OCI-LY7 (cell line): Measurements from ENCODE around the gene UEVLD. TPM values are rescaled to one million over a fixed set of nuclear protein-coding genes. Genes with fewer than 3 reads are reported as not detected.
A peak's percentile ranks its signal among the peaks of the same experiment; 100 is the strongest.

ENCODE experiments used
- Bru-seq: library from RNA; stranded (reverse); fragments of 400-500 nt; gene quantifications from one replicate; lab custom pipeline; 2021; lab: Mats Ljungman, UMichigan
- BruChase-seq, 2 experiments: library from RNA; stranded (reverse); fragments of 400-500 nt; gene quantifications; one replicate each; lab custom pipeline; 2021; lab: Mats Ljungman, UMichigan
- BruUV-seq: library from RNA; stranded (reverse); fragments of 400-500 nt; replicated peaks from 2 replicates; lab custom pipeline; 2021; lab: Mats Ljungman, UMichigan
- CTCF ChIA-PET: fragments of 300-600 bp; sonication (Branson Sonifier 250); formaldehyde crosslinking; loops from one replicate; lab custom pipeline; 2022; ENCODE audit warnings: antibody characterized with exemption; ENCODE audit not compliant: unreplicated experiment; lab: Charles Lee
- POLR2A ChIA-PET: fragments of 300-600 bp; sonication (Branson Sonifier 250); formaldehyde crosslinking; loops from one replicate; lab custom pipeline; 2022; ENCODE audit warnings: antibody characterized with exemption; lab: Charles Lee
- DNase-seq: peaks from one replicate; pipeline ENCODE4 v3.0.0-alpha.2; 2015; ENCODE audit warnings: low spot score
- H2AFZ ChIP-seq: fragments of 200-600 bp; sonication (generic), shearing (Covaris generic); 2 replicates; pipeline ENCODE4 v1.6.1; 2014; ENCODE audit warnings: mild to moderate bottlenecking, antibody characterized with exemption, low read length, moderate library complexity
- H3K27ac ChIP-seq: fragments of 200-600 bp; sonication (generic); 2 replicates; pipeline ENCODE4 v1.5.1; 2014; ENCODE audit warnings: mixed run types, low read depth, mild to moderate bottlenecking, moderate library complexity, low read length, inconsistent platforms; ENCODE audit not compliant: poor library complexity, severe bottlenecking
- H3K36me3 ChIP-seq: fragments of 200-600 bp; sonication (generic); 2 replicates; pipeline ENCODE4 v1.6.1; 2014; ENCODE audit warnings: mild to moderate bottlenecking, antibody characterized with exemption, low read length, moderate library complexity, mixed read lengths; ENCODE audit not compliant: insufficient read depth
- H3K4me1 ChIP-seq: fragments of 200-600 bp; sonication (generic); 2 replicates; pipeline ENCODE4 v1.5.1; 2014; ENCODE audit warnings: mild to moderate bottlenecking, low read length; ENCODE audit not compliant: insufficient read depth, poor library complexity, severe bottlenecking
- H3K4me2 ChIP-seq: fragments of 200-600 bp; sonication (generic); 2 replicates; pipeline ENCODE4 v1.6.1; 2014; ENCODE audit warnings: mild to moderate bottlenecking, low read length
- H3K4me3 ChIP-seq: fragments of 200-600 bp; sonication (generic); 2 replicates; pipeline ENCODE4 v1.5.1; 2014; ENCODE audit warnings: mild to moderate bottlenecking, low read depth, low read length; ENCODE audit not compliant: poor library complexity, severe bottlenecking
- H3K79me2 ChIP-seq: fragments of 200-600 bp; sonication (generic); 2 replicates; pipeline ENCODE4 v1.6.1; 2016; ENCODE audit warnings: low read depth, mild to moderate bottlenecking, low read length, moderate library complexity, mixed read lengths; ENCODE audit not compliant: insufficient read depth
- H3K9me2 ChIP-seq: fragments of 200-600 bp; sonication (generic); 2 replicates; pipeline ENCODE4 v1.6.1; 2016; ENCODE audit warnings: mild to moderate bottlenecking, low read length, mixed read lengths; ENCODE audit not compliant: insufficient read depth
- H3K9me3 ChIP-seq: fragments of 200-600 bp; sonication (generic); 2 replicates; pipeline ENCODE4 v1.6.1; 2014; ENCODE audit warnings: mild to moderate bottlenecking, mixed run types, low read length, mixed read lengths
- H4K20me1 ChIP-seq: fragments of 200-600 bp; sonication (generic); 2 replicates; pipeline ENCODE4 v1.6.1; 2014; ENCODE audit warnings: mild to moderate bottlenecking, antibody characterized with exemption, low read length, moderate library complexity, mixed read lengths; ENCODE audit not compliant: insufficient read depth
- EZH2phosphoT487 ChIP-seq: fragments of 200-600 bp; sonication (generic); IDR thresholded peaks from 2 replicates; pipeline ENCODE4 v1.6.1; 2018; ENCODE audit warnings: low read depth, borderline replicate concordance, mild to moderate bottlenecking, mixed run types, antibody characterized with exemption, low read length, moderate library complexity, mixed read lengths
- intact Hi-C: fragments of 100-400 bp; cut with micrococcal nuclease; formaldehyde crosslinking; loops from one replicate; pipeline ENCODE4 v1.10.0; 2022; ENCODE audit not compliant: unreplicated experiment
- long read RNA-seq: library from polyadenylated mRNA; stranded (forward); transcript quantifications from one replicate; pipeline ENCODE4 v2.0.0, GENCODE V29; 2022
- total RNA-seq, 2 experiments: library from RNA; depleted of rRNA in 1 of 2; stranded (reverse); fragments of >200 nt in 1 of 2; shearing (Covaris generic) in 1 of 2; gene quantifications; 2 replicates each; pipeline ENCODE4 v1.2.3, GENCODE V29; 2014 to 2022
- TF ChIP-seq, protein P1 (sequence below): fragments of 200-600 bp; sonication (generic); conservative IDR thresholded peaks from 2 replicates; pipeline ENCODE4 v1.5.1; 2014; ENCODE audit warnings: mild to moderate bottlenecking, antibody characterized with exemption, low read length, moderate library complexity, mixed read lengths

The UEVLD gene
- total RNA-seq (2014; rRNA removed; shearing (Covaris generic)): 1.3 and 1.5 TPM in 2 replicates
- 3.5 and 4.7 TPM in 2 replicates for total RNA-seq (2022)
- percentile 44 among the genes with signal in this experiment for Bru-seq, nascent RNA
- BruChase-seq, experiment 1, labeled RNA remaining after a 6-hour chase: percentile 40 among the genes with signal in this experiment
- BruChase-seq, experiment 2, labeled RNA remaining after a 2-hour chase: percentile 44 among the genes with signal in this experiment
- long read RNA-seq, full-length matches to known transcripts: 3 of 8 reads
- long read RNA-seq, partial matches to known transcripts: 0 of 8 reads
- long read RNA-seq, other reads (novel, unspliced or antisense): 5 of 8 reads

DNA sequence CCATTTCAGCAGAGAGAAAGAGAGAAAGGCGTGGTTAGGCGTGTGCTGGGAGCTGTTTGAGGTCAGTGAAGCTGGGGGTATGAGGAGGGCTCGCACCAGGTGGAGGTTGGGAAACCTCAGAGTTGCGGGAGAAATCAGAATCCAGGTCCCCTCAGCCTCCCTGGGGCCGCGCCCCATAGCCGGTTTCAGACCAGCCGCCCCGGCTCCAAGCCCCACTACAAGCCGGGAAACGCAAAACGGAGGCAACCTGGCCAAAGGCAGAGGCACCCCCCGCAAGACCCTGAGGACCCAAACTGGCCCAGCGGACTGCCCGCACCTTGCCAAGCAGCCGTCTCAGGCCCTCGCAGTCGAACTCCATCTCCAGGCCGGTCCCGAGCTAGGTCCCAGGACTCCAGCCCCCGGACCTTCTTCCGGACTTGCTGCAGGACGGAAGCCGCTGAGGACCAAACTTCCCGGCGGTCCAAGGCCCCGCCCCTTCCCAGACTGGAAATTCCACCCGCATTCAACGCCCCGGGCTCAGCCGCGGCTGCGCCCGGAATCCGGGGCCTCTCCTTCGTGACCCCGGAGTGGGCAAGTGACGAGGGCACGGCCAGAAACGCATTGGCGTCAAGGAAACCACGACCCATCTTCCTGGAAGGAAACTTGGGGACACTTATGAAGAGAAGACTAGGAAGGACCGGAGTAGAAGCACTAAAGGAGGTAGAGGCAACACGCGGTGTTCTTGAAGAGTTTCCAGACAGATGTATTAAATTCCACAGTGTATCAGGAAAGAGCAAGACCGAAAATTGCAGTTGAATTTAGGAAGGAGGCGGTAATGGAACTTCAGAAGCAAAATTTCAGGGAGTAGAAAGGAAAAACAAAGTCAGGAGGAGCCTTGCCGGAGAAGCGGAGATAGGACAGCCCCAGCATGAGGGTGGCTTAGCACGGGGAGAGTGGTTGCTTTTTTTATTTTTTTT, at the start of gene UEVLD:
UEVLD (minus strand) TSS at position 438 of the 956 bp plus-strand sequence; CDS start at position 358, 80 bp downstream.
- peaks cover 15% of the 10 kb centered on the region for H3K4me1 ChIP-seq
- intact Hi-C loops: no loop called here

DNA sequence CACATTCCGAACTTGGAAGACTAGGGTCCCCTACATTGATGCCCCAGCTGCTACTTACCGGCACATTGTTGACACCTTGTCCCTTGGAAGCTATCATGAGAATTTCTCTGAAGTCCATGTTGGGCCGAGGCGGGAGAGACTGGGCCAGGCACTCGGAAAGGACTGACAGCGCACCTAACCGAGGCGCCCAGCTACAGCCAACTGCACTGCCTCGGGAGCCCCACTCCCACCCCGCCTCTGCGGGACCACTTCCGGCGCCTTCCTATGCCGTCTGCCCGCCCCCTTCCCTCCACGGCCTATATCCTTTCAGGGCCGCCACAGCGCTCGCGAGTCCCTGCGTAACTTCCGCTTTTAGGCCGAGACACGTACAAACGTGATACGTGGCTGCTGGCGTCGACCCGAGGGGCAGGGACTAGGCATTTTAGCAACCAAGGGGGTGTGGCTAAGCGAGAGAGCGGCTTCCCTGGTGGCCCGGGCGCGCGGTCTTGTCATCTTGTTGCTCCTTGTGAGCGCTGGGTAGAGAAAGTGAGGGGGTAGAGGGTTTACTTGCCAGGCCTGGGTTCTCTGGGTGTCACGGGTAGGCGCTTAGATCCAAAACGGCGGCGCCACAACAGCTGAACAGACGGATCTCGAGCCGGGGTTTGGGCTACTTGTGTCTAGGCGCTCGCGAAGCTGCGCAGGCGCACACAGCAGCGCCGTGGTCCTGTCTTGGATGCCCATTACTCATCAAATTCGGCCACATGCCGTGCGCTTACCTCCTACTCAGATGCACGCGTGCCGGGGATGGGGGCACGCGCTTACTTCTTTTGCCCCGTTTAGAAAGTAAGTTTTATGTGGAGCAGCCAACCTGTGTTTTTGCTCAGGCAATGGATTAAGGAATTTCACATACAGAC, 45.9 kb upstream of the UEVLD start, which contains the start of gene SPTY2D1:
SPTY2D1 (minus strand) TSS at position 203 of the 893 bp plus-strand sequence; CDS start at position 118, 85 bp downstream.
- Histone ChIP-seq H4K20me1 (no peaks in the 10 kb centered on the region), H3K27ac (peak within 1 kb of the TSS; percentile 67), H3K79me2 (peaks cover 45% of the 10 kb centered on the region), H3K4me3 (peak within 1 kb of the TSS; percentile 90), H3K4me1 (peaks cover 16% of the 10 kb centered on the region), H3K36me3 (peaks cover 14% of the 10 kb centered on the region), H2AFZ (peak within 1 kb of the TSS; percentile 95), H3K9me3 (no peaks in the 10 kb centered on the region), H3K9me2 (no peaks in the 10 kb centered on the region), H3K4me2 (peak within 1 kb of the TSS; percentile 90)
- CTCF ChIA-PET: interaction anchor here (0.6 to 1.6 kb wide), 3 partner anchors 60 to 519 kb away, joined by 3 to 6 read pairs (median 3); no protein-coding TSS in a partner anchor
- TF ChIP-seq, protein P1, sequence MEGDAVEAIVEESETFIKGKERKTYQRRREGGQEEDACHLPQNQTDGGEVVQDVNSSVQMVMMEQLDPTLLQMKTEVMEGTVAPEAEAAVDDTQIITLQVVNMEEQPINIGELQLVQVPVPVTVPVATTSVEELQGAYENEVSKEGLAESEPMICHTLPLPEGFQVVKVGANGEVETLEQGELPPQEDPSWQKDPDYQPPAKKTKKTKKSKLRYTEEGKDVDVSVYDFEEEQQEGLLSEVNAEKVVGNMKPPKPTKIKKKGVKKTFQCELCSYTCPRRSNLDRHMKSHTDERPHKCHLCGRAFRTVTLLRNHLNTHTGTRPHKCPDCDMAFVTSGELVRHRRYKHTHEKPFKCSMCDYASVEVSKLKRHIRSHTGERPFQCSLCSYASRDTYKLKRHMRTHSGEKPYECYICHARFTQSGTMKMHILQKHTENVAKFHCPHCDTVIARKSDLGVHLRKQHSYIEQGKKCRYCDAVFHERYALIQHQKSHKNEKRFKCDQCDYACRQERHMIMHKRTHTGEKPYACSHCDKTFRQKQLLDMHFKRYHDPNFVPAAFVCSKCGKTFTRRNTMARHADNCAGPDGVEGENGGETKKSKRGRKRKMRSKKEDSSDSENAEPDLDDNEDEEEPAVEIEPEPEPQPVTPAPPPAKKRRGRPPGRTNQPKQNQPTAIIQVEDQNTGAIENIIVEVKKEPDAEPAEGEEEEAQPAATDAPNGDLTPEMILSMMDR: no peak
- no peak for TF ChIP-seq EZH2phosphoT487
- peak; percentile 100 for DNase-seq
- POLR2A ChIA-PET: interaction anchor here (0.6 to 6.2 kb wide), 14 partner anchors 11 to 357 kb away, joined by 3 to 43 read pairs (median 4); partner anchors contain the start of genes GTF2H1, HPS5, LDHA and UEVLD
- intact Hi-C loops: loop anchor here (1.0 to 10.0 kb wide), 3 partner anchors 108 to 520 kb away; partner anchors contain the start of genes GTF2H1, HPS5 and TSG101
- TSS peak; percentile 98 for BruUV-seq

More for the DNA sequence above, at the start of gene UEVLD:
- ChIA-PET POLR2A (interaction anchor here (0.6 to 1.7 kb wide), 8 partner anchors 10 to 592 kb away, joined by 3 to 5 read pairs (median 3); no protein-coding TSS in a partner anchor), CTCF (interaction anchor here (0.6 kb wide), 1 partner anchor 13 kb away, joined by 3 read pairs; no protein-coding TSS in a partner anchor)
- peak; percentile 28 for DNase-seq
- BruUV-seq: no TSS peak
- Histone ChIP-seq H3K4me2 (peak within 1 kb of the TSS; percentile 72), H3K79me2 (0 out of 2 replicates have a peak, but pooled peaks cover 3% of the 10 kb centered on the region), H2AFZ (peak within 1 kb of the TSS; percentile 95), H3K36me3 (no peaks in the 10 kb centered on the region), H3K9me2 (no peaks in the 10 kb centered on the region), H3K9me3 (no peaks in the 10 kb centered on the region), H4K20me1 (no peaks in the 10 kb centered on the region), H3K27ac (no peak within 1 kb of the TSS), H3K4me3 (peak within 1 kb of the TSS; percentile 71)
- TF ChIP-seq EZH2phosphoT487: no peak
- TF ChIP-seq, protein P1: no peak
